Activated T-helper 9 cell treated with anti-CD3 and anti-CD28 coated beads, Interleukin-2, amount 50 U/mL, for 16 hours (primary cell): ENCODE data around the gene NADK2.

Experiments
- DNase-seq: peaks from one replicate; pipeline ENCODE4 v3.0.0-alpha.2; 2020; ENCODE audit warnings: low read depth

The NADK2 gene

GRCh38 chr5:36246036-36246800 lies 4.5 kb upstream of the NADK2 start:
- DNase-seq = no peak

- DNase-seq = no peak
These were observed 2.4 kb upstream of the NADK2 start for GRCh38 chr5:36244076-36244475.

DNA sequence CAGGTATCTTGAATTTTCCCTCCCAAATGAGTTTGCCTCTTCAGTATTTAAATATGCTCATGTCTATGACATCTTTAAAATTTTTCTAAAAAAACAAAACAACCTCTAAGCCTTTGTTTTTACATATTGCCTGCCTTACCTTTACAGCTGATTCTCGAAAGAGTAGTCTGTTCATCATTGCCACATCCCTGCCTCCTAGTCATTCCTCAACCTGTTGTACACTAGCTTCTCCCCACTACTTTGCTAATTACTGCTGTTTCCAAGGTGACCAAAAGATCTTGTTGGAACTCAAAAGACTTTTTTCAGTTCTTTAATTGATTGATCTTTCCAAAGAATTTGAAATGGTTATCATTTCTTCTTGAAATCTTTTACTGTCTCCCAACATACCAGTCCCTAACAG lies 1.9 kb upstream of the NADK2 start:
- no peak for DNase-seq

DNA sequence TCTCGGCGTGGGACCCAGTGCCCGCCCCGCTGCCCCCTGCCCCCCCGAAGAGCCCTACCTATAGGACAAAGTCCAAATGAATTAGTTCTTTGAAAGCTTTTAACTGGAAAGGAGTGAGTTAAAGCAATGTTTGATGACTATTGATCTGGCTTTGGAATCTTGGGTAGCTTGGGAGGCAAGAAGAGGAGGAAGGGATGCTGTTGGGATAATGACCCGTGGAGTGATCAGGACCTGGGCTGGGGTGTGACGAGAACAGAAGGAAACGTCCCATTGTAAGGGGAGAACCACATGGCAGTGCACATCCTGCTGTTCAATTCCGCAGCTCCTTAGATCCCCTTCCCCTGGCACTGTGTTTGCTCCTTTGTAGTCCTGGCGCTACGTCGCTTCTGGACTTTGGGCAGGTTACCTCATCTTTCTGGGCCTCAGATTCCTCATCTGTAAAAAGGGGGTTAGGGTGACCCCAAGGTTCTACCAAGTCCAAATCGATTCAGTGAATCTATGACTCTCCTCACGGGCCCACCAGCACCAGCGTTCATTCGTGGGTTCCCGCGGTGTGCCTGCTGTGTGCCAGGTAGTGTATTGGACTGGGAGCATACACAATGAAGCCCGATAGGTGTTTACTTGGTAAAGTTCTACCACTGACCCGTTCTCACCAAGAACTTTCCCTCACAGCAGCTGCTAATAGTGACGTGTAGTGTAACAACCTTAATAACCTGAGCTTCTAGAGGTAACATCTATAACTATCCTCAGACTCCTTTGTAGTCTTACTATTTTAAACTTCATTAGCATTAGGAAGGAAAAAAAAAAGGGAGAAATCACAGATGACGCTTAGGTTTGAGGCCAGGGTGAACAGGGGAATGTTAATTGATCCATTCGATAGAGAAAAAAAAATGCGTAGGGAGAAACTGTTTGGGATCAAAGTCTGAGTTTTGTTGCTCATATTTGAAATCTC lies 1.1 kb upstream of the NADK2 start:
- DNase-seq = no peak

- DNase-seq = peak; percentile 14
These were observed 720 bp downstream of the NADK2 start for GRCh38 chr5:36240779-36241630.

DNA sequence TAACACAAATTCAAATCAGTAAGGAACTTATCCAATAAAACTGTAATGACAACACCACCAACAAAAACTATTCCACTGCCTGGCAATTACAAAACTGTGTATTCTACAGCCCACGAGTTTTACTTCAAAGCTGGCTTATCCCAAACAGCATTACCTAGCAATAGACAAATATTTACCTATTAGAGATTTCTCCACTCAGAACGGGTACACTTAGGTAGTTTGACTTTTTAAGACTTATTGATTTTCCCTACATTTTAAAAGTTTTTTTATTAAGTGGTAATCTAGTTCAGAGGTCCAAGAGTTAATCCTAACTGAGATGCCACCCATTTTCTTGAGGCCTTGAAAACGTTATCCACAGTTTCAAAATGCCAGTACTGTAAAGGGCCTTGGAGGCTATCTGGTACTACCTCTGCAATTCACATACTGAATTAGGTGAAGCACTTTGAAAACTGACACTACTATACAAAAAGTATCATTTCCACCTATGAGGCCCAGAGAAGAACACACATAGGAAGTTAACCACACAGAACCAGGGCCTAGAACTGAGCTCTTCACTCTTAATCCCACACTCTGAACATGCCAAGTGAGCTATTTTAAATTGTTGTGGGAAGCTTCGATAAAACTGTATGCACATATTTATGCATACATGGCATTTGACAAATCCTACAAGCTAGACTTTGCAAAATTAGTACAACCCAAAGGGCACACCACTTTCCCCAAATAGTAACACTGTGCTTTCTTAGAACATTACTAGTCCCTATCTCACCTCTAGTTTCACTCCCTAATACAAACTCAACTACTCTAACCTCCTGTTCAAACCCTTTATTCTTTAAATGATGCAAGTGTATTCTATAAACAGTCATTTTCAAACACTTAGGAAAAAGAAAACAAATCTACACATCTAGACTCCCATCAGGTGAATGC lies 2.1 kb downstream of the NADK2 start:
- no peak for DNase-seq

DNA sequence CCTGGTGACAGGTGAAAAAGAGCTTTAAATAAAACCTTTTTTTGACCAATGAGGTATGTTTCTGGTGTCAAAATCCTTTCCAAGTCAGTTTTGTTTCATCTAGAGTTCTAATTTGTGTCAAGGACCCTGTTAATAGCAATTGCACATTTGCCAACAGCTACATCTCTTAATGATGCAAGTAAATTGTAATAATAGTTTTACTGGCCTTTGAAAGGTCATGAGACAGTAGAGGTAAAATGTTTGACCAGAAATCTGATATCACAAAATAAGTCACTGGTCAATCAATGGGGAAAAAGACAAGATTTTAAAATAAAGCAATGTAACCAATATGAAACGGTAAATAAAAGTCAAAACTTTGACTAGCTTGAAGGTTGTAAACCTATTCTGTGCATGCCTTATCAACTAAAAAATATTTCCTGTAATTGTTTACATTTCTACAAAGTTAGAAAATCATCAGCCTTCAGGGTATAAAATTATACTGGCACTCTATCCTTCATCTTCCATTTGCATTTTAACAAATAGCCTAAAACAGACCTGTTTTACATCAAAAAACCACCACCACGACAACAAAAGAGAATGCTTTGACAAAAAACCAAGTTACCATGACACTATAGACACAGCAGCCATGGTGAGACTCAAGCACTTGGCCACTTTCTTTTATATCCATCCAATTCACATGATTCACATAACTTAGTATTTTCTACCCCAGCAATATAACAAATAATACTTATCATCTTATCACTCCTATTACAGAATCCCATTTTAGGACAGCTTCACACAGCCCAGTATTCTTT lies 3.0 kb downstream of the NADK2 start:
- no peak for DNase-seq

DNA sequence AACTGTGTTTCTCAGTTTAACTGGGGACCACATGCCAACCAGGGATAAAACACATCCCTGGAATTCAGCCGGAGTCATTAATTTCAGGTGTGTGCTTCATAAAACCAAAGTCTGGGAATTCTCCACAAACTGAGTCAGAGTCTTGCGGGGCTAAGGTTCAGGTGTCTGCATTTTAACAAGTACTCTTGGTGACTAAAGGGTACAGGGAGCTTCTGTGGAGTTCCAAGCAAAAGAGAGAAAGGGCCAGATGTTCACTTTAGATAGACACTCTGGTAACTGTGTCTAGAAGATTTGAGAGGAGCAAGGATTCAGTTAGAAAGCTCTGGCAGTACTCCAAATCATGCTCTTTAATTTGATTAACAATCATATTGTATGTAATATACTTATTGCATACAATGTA lies 4.0 kb downstream of the NADK2 start:
- no peak for DNase-seq

GRCh38 chr5:36236801-36237200 lies 4.9 kb downstream of the NADK2 start:
- no peak for DNase-seq

GRCh38 chr5:36232533-36232932 lies 9.2 kb downstream of the NADK2 start:
- DNase-seq = no peak

DNA sequence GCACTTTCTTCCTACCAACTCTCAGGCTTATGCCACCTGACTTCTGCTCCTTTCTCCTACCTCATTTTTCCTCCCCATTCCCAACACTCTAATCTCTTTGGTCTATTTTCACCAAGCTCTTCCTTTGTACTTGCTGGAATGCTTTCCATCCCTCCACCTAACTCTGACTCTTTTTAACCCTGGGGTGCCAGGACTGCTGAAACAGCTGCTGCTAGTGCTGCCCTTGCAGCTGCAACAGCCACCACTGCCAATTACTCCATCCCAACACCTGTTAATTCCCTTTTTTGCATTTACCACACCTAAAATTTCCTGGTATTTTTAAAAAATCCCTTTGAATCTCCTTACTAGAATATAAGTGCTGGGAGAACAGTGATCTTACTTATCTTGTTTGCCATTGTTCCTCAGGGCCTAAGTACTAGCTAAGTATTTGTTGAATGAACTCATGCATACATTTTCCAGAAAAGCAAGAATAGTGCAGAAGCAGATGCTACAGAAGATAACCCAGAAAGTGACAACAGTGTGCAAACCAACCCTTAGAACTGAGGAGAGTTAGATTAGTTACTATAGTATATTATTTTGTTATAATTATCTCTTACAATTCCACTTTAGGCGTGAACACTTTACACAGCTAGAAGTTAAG lies 11.5 kb downstream of the NADK2 start:
- no peak for DNase-seq

DNA sequence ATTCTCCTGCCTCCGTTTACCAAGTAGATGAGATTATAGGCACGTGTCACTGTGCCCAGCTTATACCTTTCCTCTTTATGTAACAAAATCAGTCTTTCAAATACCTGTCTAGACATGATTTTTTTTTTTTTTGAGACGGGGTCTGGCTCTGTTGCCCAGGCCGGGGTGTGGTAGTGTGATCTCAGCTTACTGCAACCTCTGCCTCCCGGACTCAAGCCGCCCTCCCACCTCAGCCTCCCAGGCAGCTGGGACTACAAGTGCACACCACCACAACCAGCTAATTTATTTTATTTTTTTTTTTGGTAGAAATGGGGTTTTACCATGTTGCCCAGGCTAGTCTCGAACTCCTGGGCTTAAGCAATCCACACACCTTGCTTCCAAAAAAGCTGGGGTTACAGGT lies 13.2 kb downstream of the NADK2 start:
- no peak for DNase-seq

DNA sequence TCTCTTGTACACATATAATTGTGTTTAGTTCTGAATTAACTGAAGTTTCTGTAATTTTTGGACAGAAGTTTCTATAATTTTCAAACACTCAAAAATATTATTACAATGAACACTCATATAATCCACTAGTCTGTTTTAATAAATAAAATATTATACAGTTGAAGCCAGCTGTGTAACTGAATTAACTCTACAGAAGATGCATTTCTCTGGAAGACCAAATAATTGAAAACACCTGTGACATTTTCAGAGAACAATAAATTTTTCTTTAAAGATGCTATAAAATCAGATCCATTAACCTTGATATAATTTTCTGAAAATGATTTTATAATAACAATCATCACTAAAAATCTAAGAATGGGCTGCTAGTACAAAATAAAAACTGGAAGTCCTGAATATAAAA lies 14.7 kb downstream of the NADK2 start:
- no peak for DNase-seq

- no peak for DNase-seq
These were observed 19.1 kb downstream of the NADK2 start for GRCh38 chr5:36222620-36223019.

DNA sequence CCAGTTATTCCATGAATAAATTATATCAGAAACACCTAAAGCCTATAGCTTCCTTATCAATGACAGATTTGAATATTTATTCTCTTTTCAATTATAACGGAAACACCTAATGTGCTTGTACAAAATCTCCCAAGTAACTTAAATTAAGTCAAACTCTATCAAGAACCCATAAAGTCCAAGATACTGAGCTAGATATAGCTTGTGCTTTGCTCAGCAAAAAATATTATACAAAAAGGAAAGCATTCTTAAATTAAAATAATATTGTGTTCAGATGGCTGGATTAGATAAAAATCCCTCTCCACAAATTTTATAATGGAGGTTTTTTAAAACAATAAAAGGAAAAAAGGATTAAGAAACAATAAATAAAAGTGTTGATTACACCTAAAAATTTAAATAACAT lies 23.7 kb downstream of the NADK2 start:
- no peak for DNase-seq

- DNase-seq = no peak
These were observed 24.2 kb downstream of the NADK2 start for GRCh38 chr5:36217567-36217966.

GRCh38 chr5:36215910-36216309 lies 25.8 kb downstream of the NADK2 start:
- no peak for DNase-seq

DNA sequence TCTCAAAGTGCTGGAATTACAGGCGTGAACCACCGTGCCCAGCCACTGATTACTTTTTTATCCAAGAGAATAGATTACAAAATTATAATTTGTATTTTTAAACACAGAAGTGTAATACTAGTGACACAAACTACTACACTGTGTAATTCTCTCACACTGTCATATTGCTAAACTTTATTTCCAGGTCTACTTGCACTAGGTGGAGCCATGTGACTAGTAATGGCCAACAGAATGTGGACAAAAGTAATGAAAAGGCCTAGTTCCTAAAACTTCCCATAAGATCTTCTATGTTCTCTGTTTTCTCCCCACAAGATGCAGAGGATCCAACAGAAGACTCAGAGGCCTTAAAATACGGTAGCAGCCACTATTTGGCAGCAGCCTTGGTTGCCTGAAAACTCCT lies 27.3 kb downstream of the NADK2 start:
- no peak for DNase-seq

DNA sequence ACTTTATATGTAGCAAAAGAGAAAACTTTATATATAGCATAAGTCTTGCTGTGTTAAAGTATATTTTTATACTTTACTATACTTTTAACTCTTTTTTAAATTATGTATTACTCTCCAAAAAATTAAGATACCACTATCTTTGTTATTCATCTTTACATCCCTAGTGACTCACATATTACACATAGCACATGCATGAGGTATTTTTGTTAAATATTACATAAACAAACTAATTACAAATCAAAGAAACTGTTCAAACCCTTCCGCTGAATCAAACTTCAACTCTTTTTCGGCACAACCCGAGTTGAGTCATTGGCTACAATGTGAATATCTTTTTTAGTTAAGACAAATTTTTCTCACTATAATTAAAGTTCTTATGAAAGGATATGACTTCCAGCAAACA lies 32.1 kb downstream of the NADK2 start:
- DNase-seq = no peak

- no peak for DNase-seq
These were observed 32.9 kb downstream of the NADK2 start for GRCh38 chr5:36208786-36209185.
